GM19328 (cell line): ENCODE results near the gene ABHD12.

Experiments used
- ATAC-seq: cut with Tn5 transposase; IDR thresholded peaks from one replicate; pipeline ENCODE4 v1.9.1; 2021; ENCODE audit warnings: mild to moderate bottlenecking, moderate library complexity; ENCODE audit not compliant: unreplicated experiment

The ABHD12 gene

DNA sequence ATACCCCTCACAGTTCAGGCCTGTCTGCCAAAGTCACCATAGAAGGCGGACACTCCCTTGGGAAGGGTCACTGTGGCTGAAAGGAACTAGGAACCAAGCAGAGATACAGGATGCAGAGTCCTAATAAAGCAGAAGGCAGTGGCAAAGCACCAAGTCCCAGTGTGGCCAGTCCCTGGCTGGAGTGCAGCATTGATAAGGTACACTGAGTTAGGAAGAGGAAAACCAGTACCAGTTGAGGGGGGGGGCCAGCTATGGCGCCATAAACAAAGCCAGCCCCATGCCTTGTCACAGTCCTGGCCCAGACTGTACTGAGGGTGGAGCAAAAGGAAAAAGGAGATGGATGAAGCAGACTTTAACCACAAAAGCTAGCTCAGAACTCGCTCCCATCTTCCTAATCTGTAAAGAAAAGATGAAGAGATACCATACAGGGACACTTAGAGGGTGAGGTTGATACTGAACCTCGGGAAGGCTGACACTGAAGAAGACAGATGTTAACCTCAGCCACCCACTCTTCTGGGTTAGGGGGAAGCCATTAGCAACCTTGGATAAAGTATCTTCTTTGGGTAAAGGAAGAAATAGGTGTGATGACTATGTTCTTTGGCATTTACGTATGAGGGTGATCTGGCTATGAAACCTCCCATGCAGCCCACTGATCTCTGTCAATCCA is 7.8 kb downstream of the ABHD12 start:
- ATAC-seq = no peak

DNA sequence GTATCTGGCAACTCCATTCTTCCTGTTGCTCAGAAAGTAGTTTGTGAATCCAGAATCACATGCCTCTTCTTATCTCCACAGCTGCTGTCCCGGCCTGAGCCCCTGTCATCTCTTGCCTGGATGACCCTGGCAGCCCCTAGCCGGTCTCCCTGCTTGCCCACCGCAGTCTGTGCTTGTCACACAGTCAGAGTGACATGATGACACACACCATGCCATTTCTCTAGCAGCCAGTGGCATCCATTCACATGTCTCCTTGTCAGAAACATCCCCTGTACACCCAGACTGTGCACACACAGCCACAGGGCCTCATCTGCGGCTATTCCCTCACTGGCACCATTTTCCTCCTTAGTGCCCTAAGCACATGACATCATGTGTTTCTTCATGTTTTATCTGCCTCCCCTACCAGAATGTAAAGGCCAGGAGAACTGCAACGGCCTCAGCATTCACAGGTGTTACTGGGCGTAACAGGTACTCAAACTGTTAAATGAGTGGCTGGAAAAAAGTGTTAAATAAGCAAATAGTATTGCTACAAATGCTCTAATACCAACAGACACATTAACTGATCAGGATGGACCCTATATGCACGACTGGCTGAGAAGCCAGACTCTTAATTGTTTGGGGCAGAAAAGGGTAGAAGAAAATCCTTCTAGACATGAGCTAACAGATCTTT is 9.6 kb downstream of the ABHD12 start:
- ATAC-seq = no peak

DNA sequence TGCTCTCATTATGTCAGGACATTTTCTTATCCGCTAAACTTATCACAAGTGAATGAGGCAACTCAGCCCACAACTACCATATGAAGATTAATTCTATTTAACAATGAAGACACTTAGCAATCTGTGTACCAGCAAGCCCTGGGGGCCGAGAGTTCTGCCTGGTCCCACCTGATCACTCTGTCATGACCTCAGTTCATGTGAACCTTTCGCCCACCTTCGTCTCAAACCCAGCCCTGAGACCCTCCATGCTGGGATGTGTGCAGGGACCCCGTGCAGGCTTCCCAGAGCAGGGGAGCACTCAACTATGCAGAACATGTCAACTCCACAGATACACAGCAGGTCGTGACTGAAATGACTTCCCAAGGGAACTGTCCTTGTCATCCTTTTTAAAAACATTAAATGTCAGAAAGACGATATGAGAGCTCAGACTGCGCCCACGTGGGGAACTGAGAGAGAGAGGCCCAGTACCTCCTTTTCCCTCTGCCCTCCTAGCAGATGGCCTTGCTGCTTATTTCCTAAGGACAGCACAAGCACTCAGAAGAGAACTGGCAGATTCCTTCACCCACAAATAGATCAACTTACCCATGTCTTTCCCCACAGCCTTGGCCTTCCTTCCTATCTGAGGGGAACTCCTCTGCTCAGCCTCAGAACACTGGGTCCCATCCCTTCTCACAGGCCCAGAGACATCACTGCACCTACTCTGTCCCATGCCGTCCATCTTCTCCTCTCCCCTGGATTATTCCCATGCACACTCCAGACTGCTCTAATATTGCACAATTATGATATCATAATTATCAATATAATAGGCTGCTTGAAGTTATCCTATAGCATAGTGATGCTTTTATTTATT is 11.5 kb downstream of the ABHD12 start:
- no peak for ATAC-seq

DNA sequence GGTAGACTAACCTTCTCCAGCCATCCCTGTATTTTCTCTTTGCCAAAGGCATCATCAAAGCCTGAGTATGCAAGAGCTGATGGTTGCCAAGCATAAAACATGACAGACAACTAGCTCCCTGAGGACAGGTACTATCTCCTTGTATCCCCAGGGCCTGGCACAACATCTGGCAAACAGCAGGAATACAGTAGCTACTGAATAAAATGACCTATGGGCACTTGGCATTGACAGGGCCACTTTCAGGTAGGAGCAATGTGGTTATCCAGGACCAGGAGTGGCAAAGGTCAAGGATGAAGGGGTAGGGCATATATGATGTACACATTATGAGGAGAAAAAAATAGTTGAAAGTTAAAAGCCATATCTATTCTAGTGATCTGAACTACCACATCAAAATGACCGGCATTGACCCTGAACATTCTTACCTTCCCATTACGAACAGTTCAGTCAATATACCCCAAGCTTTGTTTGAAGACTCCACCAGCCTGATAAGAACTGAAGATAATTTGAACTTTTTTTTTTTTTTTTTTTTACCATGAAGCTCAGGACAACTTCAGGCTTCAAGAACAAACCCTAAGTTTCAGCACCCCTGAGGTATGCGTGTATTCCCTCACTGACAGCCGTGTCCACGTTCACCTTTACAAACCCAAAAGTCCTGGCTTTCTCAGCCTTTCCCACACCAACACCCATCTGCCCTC is 12.3 kb downstream of the ABHD12 start:
- ATAC-seq = no peak

DNA sequence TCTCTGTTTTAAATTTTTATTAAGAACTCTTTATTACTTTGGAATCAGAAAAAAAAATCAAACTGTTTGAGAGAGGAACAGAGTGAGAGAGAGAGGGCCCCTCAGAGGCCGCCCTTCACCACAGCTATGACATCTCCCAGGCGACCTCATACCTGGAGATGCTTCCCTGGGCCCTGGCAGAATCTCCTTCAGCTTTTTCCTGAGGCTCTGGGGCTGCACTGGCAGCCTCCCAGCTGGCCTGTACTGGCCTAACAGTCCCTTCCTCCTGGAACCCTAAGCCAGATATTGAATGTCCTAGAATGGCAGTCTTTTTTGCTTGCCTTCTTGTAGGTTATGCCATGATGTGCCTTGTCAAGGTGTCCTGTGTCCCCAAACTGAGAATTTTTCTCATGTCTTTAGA is 13.7 kb downstream of the ABHD12 start:
- no peak for ATAC-seq

DNA sequence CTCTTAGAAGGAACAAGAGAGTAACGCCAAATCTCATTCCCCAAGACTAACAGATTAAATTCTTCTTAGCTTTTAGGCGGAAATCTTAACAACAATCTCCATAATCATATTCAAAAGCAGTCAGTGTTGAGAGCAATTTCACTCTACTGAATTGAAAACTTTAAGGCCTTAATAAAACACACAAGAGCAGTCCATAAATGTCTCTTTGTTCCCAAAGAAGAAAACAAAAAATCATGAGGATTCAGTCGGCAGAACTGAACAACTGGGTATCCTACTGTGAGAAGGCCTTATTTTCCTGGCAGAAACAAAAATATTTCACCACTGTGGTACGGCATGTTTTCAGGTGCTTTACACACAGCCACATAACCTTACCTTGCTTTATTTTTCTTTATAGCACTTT is 14.4 kb downstream of the ABHD12 start:
- ATAC-seq = no peak

DNA sequence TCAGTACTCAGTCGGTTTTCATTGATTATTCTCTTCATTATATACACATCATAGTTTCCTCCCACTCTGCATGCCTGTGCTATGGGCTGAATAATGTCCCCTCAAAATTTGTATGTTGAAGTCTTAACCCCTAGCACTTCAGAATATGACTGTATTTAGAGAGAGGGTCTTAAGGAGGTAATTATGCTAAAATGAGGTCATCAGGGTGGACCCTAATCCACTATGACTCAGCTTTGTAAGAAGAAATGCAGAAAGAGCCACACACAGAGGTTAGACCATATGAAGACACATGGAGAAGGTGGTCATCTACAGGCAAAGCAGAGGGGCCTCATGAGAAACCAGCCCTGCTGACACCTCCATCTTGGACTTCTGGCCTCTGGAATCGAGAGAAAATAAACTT is 15.8 kb downstream of the ABHD12 start:
- ATAC-seq = no peak

DNA sequence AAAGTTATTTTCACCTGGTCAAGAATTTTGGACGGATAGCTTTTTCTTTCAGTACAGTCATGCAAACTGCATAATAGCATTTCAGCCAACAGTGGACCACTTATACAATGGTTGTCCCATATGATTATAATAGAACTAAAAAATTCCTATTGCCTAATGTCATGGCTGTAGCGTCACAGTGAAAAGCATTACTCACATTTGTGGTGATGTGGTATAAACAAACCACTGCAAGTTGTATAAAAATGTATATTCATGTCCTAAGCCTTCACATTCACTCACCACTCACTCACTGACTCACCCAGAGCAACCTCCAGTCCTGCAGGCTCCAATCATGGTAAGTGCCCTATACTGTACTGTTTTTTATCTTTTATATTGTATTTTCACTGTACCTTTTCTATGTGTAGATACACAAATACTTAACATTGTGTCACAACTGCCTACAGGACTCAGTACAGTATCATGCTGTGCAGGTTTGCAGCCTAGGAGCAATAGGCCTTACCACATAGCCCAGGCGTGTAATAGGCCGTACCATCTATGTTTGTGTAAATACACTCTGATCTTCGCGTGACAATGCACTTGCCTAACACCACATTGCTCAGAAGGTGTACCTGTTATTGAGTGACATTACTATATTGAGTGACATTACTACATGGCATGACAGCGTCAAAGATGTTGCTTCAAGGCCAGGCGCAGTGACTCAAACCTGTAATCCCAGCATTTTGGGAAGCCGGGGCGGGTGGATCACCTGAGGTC is 17.9 kb downstream of the ABHD12 start:
- no peak for ATAC-seq

DNA sequence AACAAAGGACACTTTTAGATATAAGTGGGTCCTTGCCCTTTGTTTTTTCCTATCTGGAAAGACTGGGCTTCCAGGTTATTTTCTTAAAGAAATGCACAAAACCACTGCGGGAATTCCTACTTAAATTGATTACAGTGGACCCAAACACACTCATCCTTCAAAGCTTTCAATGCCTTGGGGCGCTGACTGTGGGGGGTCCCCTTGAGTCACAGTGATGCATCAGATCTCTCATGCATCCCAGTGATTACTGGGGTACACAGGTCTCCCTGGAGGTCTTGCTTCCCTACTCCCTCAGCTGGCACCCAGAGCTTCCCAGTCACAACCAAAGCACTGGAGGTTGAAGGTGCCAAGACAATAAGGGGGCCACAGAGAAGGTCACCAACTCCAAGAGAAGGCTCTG is 20.7 kb downstream of the ABHD12 start:
- ATAC-seq = no peak

DNA sequence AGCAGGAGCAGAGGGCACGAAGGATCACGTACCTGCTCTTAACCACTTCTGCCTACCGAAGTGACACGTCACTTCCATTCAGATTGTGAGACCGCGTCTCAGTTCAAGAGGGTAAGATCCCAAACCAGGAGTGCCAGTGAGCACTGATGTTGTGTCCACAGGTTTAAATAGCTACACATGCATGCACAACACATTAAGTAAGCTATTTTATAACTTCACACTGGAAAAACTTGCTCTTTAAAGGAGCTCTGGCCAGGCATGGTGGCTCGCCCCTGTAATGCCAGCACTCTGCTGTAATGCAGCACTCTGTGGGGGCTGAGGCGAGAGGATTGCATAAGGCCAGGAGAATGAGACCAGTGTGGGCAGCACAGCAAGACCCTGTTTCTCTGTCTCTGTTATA is 21.1 kb downstream of the ABHD12 start:
- ATAC-seq = no peak

DNA sequence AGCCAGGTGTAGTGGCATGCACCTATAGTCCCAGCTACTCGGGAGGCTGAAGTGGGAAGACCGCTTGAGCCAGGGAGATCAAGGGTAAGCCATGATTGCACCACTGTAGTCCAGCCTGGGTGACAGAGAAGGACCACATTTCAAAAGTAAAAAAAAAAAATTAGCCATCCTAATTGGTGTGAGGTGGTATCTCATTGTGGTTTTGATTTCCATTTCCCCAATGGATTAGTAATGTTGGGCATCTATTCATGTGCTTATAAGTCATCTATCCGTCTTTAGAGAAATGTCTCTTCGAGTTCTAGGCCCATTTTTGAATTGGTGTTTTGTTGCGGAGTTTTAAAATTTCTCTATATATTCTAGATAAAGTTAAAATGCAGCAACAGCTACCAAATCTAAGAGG is 21.7 kb downstream of the ABHD12 start:
- ATAC-seq = no peak

DNA sequence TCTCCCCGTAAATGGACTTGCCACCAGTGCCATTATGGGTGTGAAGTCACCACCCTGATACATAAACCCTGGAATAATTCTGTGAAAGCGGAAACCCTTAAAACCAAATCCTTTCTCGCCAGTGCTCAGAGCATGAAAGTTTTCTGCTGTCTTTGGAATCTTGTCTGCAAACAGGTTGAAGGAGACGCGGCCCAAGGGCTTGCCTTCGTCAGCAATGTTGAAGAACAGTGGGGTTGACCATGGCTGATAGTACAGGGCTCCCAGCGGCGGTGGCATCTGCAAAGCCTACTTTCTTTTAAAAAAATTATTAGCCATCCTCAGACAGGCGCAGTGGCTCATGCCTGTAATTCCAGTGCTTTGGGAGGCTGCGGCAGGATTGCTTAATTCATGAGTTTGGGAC is 22.1 kb downstream of the ABHD12 start:
- no peak for ATAC-seq

DNA sequence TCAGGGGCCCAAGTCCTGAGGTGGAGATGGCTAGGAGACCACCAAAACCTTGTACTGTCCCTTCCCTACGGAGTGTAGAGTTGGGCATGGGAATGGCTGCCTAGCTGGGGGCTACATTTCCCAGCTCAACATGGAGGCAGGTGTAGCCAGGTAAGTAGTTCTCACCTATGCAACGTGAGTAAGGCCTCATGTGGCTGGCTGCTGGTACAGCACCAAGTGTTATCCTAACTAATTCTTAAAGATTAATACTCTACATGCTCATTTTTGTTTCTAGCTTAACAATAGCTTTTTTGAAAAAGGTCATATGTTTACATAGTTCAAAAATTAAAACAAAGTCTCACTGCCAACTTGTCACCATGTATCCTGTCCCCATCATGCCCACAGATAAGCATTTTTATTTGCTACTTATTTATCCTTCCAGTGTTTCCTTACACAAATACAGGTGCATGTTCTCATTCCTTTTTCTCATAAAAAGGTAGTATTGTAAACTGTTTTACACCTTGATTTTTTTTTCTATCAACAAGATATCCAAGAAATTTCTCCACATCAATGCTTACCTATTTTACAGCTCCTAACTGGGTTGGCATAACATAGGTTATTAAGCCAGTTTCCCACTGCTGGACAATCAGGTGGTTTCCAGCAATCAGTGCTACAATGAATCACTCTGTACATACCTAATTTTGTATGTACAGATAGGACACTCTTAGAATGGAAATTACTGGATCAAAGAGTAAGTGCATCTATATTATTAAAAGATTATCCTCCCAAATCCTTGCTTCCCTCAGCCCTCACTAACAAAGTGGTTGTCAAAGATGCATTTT is 25.5 kb downstream of the ABHD12 start:
- ATAC-seq = no peak

DNA sequence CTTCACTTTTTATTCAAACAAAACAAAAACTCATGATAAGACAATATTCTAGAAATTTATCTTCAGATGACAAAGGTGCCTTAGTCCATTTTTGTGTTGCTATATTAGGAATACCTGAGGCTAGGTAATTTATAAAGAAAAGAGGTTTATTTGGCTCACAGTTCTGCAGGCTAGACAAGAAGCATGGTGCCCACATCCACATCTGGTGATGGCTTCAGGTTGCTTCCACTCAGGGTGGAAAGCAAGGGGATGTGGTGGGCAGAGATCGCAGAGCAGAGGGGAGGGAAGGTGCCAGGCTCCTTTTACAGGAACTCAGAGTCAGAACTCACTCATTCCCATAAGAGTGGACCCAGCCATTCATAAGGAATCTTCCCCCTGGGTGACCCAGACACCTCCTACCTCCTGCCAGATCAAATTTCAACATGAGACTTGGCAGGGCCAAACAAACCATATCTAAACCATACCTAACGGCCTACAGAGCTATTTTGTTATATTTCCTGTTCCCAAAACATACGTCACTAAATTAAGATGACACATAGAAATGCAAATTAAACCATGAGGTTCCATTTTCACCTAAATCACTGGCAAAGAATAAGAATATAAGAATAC is 26.4 kb downstream of the ABHD12 start:
- no peak for ATAC-seq

DNA sequence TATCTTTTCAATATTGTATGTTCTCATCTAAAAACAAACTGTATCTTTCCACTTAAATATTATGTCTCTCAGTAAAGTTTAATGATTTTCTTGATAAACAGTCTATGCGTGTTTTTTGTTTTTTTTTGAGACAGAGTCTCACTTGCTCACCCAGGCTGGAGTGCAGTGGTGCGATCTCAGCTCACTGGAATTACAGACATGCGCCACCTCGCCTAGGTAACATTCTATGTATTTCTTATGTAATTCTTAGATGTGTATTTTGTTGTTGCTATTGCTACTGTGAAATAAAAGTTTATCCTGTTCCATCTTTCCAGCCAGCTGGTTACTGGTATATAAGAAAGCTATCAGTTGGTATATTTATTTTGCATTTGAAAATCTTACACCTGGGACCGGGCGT is 29.4 kb downstream of the ABHD12 start:
- ATAC-seq = no peak

DNA sequence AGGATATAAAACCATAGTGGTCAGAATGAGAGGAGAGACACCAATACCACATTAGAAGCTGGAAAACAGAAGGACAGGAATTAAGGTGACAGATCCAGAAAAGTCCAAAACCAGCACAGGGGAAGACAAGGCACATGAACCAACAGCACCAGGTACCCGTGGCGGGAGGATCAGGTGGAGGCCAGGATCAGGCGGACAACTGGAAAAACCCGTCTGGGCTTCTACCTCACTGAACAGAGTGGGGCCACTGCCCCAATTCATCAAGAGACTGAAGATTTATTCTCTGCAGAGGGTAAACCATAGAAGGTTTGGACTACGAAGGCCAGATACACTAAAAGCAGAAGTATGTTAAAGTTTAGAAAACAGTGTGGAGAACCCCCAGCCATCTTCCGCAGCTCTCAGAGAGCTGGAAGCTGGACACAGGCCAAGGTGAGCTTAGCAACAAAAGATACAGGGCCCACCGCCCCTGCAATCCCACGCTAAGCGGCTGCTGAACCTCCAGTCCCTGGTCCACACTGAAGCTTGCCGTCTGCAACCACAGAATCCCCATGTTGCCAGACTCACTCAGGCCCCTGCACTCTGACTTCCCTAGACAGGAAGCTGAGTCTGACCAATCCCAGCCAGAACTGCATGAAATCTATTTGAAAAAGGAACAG is 29.9 kb downstream of the ABHD12 start:
- ATAC-seq = no peak

DNA sequence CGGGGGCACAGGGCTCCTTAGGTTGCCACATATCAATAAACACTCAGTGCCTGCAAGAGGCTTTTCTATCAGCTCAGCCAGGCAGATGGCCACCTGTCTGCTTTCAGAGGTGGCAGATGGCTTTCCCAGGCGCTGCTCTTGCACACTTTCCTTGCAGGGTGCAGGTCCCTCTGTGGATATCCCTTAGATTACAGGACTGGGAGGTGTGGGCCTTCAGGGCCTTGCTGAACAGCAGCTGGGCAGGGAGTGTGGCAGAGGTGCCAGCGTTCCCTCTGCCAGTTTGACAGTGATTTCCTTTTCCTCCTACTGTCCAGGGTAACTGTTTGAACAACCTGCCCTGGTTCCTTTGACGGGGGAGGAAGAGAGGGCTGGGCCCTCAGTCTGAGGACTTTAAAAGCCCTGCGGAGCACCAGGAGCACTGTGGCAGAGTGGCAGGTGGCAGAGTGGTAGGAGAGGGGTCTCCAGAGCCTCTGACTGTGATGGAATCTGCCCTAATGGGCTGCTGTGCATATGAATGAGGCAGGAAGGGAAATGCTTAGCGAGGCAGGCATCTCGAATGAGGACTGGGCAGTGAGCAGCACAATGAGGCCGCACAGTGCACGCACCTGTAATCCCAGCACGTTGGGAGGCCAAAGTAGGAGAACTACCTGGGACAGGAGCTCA is 34.2 kb downstream of the ABHD12 start:
- no peak for ATAC-seq

DNA sequence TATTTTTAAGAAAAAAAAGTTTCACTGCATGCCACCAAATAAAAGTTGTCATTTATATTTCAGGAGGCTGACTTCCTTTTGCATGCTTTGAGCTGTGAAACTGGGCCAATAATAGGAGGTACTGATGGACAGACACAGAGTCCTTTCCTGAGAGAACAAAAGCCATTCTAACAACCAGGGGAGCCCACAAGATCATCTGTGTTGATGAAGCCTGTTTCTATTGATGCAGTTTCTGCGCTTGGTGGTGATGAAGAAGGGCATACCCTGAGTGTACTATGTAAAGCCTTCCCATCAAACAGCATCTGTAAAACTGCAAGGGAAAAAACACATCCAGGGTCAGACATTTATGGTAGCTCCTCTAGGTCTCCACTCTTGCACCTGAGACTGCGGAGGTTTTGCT is 34.8 kb downstream of the ABHD12 start:
- ATAC-seq = no peak
